ENCODE measurements around the gene RBFOX2.

GRCh38 chr22:35996596-35996995, 32.0 kb downstream of the RBFOX2 start:
- TF ChIP-seq CTCF (IDR thresholded peaks at IDR 0.05 in 8 of 11, conservative IDR thresholded peaks at IDR 0.05 in 3 of 11) = no peak
- TF ChIP-seq POLR2A (IDR thresholded peaks at IDR 0.05) = no peak
